Measurements from ENCODE around the gene FIBCD1.

Gene FIBCD1

GRCh38 chr9:130946766-130947617, 7.9 kb upstream of the FIBCD1 start:
- TF ChIP-seq, protein P1, sequence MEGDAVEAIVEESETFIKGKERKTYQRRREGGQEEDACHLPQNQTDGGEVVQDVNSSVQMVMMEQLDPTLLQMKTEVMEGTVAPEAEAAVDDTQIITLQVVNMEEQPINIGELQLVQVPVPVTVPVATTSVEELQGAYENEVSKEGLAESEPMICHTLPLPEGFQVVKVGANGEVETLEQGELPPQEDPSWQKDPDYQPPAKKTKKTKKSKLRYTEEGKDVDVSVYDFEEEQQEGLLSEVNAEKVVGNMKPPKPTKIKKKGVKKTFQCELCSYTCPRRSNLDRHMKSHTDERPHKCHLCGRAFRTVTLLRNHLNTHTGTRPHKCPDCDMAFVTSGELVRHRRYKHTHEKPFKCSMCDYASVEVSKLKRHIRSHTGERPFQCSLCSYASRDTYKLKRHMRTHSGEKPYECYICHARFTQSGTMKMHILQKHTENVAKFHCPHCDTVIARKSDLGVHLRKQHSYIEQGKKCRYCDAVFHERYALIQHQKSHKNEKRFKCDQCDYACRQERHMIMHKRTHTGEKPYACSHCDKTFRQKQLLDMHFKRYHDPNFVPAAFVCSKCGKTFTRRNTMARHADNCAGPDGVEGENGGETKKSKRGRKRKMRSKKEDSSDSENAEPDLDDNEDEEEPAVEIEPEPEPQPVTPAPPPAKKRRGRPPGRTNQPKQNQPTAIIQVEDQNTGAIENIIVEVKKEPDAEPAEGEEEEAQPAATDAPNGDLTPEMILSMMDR (IDR thresholded peaks at IDR 0.05), result no peak

DNA sequence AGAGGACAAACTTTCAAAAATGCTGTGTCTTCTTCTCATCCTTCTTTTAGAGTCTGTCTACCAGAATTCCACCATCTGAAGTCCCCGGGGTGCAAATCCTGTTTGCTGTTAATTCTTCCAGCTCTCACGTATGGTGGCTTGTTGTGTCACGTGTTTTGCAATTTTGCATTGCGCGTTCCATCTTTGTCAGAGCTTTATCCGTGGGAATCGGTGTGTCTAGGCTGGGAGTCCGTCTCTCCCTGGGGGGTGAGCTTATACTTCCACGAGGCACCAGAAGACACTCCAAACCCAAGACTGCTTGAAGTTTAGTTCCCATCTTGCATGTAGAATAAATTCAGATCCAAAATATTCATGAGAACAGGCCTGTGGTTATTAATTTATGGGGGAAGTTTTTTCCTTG, 6.1 kb upstream of the FIBCD1 start:
- TF ChIP-seq, protein P1 (IDR thresholded peaks at IDR 0.05), result no peak

- TF ChIP-seq, protein P1 (IDR thresholded peaks at IDR 0.05), result no peak
Observed at GRCh38 chr9:130944510-130945058, 5.5 kb upstream of the FIBCD1 start.

DNA sequence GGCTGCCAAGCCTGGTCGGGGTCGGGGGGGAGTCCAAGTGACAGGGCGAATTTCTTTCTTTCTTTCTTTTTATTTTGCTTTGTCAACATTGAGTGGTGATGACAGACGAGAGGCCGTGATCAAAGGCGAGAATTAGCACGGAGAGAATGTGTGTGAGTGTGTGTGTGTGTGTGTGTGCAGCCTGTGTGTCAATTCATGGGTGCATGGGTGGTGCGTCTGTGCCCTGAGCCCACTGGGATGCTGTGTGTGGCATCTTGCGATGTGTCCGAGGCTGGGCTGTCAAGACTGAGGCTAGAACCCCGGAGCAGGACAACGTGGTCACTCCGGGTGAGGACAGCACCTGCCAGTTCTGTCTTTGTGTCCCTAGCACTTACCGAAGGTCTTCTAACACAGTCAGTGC, 4.7 kb upstream of the FIBCD1 start:
- TF ChIP-seq, protein P1 (IDR thresholded peaks at IDR 0.05), result no peak

DNA sequence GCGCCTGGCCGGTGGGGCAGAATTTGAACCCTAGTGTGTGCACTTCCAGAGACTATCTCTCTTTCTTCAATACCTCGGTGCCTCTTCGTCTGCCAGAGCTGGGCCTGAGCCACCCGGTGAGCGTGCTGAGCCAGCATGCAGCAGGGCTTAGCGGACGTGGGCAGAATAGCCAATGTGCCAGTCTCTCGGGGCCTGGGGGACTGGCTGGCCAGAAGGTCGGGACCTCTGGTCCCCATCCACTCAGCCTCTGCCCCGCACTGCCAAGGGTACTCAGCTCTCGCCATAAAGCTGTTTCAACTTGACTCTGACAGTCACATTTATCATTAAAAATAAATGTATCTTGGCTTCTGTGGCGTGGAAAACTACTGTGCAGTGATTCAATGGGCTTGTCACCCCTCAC, 4.2 kb upstream of the FIBCD1 start:
- TF ChIP-seq, protein P1 (IDR thresholded peaks at IDR 0.05), result no peak

DNA sequence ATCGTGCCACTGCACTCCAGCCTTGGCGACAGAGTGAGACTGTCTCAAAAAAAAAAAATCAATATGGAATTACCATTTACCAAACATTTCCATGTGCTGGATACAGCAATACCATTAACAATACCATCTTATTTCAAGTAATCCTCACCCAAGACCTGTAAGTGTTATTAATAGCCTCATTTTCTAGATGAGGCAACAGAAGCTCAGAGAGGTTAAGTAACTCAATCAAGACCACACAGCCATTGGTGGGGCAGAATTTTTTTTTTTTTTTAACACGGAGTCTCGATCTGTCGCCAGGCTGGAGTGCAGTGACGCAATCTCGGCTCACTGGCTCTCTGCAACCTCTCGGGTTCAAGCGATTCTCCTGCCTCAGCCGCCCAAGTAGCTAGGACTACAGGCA, 3.6 kb upstream of the FIBCD1 start:
- TF ChIP-seq, protein P1 (IDR thresholded peaks at IDR 0.05), result no peak

DNA sequence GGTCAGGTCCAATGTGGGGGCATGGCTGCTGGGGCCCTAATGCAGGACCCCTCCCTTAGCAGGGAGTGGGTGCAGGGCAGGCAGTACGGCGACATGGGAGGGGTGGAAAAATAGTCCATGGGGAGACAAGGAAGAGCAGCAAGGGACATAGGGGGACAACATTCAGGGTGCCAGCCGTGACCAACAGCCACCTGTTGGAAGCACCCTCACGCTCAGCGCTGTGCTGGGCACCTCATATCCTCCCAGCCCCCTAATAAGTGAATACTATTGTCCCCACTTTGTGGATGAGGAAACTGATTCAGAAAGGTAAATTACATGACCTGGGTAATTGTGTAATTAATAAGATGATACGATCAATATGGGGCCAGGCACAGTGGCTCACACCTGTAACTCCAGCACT, 3.0 kb upstream of the FIBCD1 start:
- TF ChIP-seq, protein P1 (IDR thresholded peaks at IDR 0.05), result no peak

Measured in LNCAP (cell line).